Amygdala (tissue), 56 donors: ENCODE results near the gene TRAF7.

Experiments used
- DNase-seq, 56 donors: peaks; one replicate each; lab custom pipeline; 2025; lab: John Stamatoyannopoulos, UW

The TRAF7 gene

GRCh38 chr16:2145843-2146242 is 9.7 kb upstream of the TRAF7 start:
- DNase-seq, result no peak

GRCh38 chr16:2147378-2147777 is 8.2 kb upstream of the TRAF7 start:
- DNase-seq, result no peak

GRCh38 chr16:2147981-2148671 is 7.5 kb upstream of the TRAF7 start, which contains the start of gene RAB26:
TSS of gene RAB26 (plus strand) at chr16:2148625. CDS start at chr16:2148784, 159 bp downstream.
- DNase-seq, result peak in 37 of 56 donors; percentile 23 to 94 (median 57)

- no peak for DNase-seq
Measured at GRCh38 chr16:2148714-2149629, 6.6 kb upstream of the TRAF7 start.

GRCh38 chr16:2149630-2150417 is 5.8 kb upstream of the TRAF7 start:
- no peak for DNase-seq

- no peak for DNase-seq
Measured at GRCh38 chr16:2150418-2151187, 5.0 kb upstream of the TRAF7 start.

GRCh38 chr16:2151188-2152091 is 4.1 kb upstream of the TRAF7 start:
- no peak for DNase-seq

GRCh38 chr16:2152695-2153506 is 2.7 kb upstream of the TRAF7 start:
- no peak for DNase-seq

- DNase-seq, result no peak
Measured at GRCh38 chr16:2154533-2155090, 970 bp upstream of the TRAF7 start.

- DNase-seq, result peak in 3 of 56 donors; percentile 24 to 46 (median 31)
Measured at GRCh38 chr16:2155977-2156848, 631 bp downstream of the TRAF7 start.

GRCh38 chr16:2156849-2157224 is 1.3 kb downstream of the TRAF7 start:
- DNase-seq, result no peak

- peak in 4 of 56 donors; percentile 14 to 56 (median 42) for DNase-seq
Measured at GRCh38 chr16:2157480-2158261, 2.1 kb downstream of the TRAF7 start.

GRCh38 chr16:2158262-2158638 is 2.7 kb downstream of the TRAF7 start:
- no peak for DNase-seq

- DNase-seq, result peak in 38 of 56 donors; percentile 19 to 84 (median 54)
Measured at GRCh38 chr16:2159175-2159838, 3.7 kb downstream of the TRAF7 start.

- DNase-seq, result no peak
Measured at GRCh38 chr16:2160915-2161551, 5.5 kb downstream of the TRAF7 start.
